Kidney capillary endothelial cell (primary cell): ENCODE measurements around the gene NUDT7.

Source experiments
- DNase-seq: peaks from one replicate; pipeline ENCODE4 v3.0.0-alpha.2; 2018; ENCODE audit warnings: low spot score

NUDT7 gene

DNA sequence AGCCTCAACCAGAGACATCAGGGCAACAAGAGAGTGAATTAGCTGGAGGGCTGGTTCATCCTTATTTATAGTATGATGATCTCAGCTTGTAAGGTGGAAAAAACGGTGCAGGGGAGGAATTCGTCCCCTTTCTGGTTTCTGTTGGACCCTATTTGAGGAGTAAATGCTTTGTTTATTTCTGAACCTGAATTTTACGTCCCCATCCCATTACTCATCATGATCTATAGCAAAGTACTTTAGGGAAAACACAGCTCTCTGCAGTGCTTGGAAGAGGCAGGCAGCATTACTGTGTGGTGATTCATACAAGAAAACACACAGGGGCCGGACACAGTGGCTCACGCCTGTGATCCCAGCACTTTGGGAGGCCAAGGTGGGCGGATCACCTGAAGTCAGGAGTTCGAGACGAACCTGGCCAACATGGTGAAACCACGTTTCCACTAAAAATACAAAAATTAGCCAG is 58.1 kb downstream of the NUDT7 start:
- DNase-seq = peak; percentile 75

DNA sequence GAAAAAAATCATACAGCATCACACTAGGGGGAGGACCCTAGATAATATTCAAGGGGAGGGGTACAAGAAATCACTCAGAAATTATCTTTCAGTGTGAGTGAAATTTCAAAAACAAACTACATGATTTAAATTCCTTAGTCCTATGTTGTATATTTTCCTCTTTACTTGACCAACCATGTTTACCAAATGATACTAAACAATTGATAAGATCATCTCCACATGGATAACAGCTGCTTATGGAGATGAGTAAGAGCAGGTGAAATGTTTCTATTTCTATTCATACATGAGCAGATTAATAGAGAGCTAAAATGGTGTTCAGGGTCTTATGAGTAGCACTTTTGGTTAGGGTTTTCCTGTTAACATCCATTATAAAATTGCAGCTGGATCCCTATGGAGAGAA is 58.8 kb downstream of the NUDT7 start:
- no peak for DNase-seq

DNA sequence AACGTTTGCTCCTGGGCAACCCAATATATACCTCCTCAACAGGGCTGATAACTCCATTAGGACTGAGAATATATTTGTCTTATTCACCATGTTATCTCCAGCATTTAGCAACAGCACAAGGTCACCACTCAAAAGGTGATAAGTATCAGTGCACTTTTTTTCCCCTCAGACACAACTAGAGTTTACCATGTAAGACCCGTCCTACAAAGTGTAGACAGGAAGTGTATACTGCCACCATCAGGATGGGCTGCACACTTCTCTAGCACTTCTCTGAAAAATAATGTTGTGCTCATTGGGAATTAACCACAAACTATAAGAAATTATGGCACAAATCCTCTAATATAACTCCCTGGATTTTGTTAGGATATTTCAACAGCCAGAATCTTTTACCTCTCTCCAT is 60.4 kb downstream of the NUDT7 start:
- no peak for DNase-seq

DNA sequence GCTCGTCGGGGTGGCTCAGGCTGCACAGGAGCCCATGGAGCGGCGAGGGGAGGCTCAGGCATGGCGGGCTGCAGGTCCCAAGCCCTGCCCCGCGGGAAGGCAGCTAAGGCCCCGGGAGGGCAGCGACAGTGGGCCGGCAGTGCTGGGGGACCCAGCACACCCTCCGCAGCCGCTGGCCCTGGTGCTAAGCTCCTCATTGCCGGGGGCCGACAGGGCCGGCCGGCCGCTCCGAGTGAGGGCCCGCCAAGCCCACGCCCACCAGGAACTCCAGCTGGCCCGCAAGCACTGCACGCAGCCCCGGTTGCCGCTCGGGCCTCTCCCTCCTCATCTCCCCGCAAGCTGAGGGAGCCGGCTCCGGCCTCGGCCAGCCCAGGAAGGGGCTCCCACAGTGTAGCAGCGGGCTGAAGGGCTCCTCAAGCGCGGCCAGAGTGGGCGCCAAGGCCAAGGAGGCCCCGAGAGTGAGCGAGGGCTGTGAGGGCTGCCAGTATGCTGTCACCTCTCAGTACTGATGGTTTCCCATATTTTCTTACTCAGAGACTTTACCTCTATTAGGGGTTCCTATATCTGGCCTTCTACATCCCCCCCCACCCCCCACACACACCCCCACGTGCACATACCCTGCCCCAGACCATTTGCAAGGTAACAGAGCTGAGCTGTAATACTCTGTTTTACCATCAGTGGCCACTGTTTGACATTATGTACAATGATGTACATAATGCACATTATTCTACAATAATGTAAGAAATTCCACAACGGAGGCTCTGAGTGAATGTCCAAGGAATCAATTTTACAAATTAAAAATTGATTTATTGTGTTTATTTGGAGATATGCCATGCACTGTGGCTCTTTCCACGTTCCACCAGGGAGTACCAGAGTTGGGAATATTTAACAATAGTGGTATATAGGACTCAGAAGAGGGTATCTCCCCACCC is 62.4 kb downstream of the NUDT7 start:
- no peak for DNase-seq

DNA sequence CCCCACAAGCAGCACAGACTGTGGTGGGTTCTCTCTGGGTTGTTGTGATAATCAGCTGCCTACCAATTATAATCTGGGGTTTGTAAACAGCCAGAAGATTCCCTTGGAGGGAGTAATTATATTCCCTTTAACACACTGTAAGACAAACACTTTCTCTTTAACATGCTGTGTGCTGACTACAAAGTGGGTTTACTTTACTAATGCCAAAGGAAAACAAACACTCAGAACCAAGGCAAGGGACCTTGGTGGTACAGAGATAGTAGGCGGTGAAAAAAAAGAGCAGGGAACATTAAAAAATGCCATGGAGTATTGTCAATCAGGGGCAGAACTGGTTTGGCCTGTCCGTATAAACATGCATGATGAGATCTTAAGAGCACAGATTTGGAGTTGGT is 63.1 kb downstream of the NUDT7 start:
- no peak for DNase-seq

DNA sequence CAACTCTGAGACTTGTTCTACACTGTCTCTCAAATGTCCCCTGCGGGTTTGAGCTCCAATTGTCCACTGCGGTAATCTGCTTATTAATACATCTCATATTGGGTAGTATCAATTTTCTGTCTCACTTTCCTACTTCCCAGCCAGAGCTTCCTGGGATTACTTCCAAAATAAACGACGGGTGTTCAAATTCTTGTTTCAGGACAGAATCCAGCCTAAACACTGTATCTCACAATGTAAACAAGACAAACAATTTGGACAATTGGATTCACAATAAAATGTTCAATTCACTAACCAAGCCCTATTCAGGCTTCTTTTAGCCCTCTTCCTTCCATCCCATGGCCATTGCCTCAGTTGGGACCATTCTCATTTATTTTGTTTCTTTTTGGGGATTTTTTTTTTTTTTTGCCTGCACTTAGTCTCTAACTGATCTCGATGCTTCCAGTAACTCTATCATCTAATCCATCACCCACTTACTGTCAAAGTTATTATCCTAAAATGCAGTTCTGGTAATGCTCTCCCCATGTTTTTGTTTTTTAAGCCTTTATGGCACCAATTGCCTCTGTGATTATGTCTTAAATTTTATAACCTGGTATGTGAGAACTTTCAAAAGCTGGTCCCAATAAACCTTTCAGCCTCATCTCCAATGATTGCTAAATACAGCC is 64.0 kb downstream of the NUDT7 start:
- no peak for DNase-seq

DNA sequence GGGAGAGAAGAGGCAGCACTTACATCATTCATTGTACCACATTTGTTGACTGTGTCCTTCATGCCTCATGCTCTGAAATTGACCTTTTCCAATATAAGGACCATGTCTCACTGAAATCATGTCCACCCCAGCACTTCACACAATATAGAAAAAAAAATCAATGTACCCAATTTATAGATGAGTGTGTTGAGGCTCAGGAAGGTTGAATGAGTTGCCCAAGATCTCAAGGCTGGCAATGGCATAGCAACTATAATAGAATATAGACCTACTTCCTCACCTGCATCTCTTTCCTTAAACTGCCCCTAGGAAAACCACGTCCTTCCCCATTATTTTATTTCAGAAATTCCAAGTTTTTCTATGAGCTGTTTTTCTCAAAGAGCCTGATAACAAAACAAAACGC is 65.1 kb downstream of the NUDT7 start:
- DNase-seq = no peak

DNA sequence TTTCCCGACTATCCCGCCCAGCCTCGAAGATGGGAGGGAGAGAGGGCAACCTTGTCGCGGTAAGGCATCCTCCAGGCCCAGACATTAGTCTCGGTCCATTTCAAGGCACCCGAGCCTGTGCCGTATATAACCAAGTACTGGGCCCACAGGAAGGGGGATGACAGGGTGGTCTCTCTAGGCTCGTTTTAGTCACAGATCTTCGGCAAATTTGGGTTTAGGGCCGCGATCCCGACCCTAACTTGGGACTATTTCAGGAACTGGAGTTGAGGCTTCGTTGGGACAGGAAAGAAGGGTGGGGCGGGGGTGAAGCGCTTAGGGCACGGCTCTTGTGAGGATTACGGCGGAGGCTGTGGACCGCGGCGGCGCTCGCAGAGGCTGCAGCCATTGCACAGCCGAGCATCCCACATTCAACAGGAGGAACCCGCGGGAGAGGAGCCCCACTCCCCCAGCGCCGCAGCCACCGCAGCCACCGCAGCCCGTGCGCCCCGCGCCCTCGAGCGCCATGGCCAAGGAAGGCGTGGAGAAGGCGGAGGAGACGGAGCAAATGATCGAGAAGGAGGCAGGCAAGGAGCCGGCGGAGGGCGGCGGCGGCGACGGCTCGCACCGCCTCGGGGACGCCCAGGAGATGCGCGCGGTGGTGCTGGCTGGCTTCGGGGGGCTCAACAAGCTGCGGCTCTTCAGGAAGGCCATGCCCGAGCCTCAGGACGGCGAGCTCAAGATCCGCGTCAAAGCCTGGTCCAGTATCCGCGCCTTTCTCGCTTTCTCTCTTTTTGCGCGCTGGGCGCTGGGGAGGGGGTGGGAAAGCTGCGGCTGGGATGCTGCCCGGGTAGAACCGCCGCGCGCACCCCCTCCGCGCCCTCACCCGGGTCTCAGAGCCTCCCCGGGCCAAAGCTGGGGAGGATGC is 66.1 kb downstream of the NUDT7 start, which contains the start of gene VAT1L:
Gene VAT1L (plus strand): TSS at position 384 of the 904 bp plus-strand sequence. CDS start 119 bp downstream, at position 503.
- DNase-seq = peak; percentile 44

DNA sequence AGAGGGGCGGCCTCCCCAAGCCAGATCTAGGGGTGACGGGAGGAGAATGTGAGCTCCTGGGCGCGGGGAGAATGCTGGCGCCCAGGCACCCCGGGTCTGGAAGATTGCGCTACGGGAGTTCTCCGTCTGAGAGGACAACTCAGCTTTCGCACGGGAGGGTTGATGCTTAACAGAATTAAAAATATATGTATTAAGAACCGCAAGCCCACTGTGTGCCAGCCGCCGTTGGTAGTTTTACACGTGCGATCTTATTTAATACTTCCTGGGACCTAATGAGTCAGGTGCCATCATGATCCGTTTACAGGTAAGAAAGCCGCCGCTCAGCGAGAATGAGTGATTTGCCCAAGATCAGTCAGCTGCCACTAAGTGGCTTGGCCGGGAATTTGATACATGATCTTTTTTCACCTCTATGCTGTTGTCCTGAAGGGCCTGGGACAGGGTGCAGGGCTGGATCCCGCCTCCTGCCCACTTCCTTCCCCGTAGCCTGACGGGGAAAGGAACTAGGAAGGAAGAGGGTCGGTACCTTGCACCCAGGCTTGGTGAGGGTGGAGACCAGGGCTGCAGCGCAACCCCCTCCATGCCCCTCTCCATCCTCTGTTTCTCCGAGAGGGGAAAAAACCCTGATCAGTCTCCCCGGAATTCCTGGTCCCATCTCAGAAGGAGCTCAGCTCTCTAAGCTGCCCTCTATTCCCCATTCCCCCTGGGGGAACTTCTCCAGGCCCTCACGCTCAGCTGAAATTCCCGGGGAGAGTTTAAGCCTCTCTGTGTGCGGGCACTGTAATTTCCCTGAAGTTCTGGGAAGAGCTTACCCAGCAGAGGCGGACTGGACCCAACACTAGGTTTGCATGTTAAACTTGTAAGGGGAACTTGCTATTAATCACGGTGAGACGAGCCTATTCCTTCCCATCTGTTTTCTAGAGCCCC is 67.0 kb downstream of the NUDT7 start:
- no peak for DNase-seq

DNA sequence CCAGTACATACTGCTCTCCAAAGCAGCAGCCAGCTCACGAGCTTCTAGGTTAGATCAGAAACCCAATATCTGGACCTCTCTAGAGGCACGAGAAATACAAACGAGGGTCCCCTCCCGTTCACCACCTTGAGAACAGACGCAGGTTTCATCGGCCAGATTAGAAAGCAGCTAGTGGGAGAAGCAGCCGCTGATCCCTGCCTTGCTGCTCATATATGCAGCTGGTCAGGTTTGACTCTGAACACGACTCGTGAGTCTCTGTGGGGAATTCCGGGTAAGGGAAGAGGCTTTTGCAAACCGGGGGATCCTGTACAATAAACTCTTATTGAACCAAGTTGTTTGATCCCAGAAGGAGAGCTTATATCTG is 67.7 kb downstream of the NUDT7 start:
- DNase-seq = no peak

DNA sequence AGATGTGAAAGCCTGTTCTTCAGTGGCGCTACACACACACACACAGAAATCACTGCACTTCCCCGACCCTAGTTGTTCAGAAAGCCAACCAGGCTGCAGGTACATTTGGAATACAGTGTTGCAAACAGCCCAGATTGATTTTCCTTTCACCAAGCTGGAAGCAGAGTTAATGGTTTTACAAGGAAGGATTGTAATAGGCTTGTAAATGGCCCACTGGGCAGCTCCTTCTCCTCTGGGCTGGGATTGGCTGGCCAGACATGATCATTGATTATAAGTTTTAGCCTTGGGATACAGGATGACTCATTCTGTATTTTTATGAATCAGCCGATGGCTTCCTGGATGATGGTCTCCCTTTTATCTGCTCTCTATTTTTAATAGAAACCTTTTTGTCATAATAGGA is 68.6 kb downstream of the NUDT7 start:
- no peak for DNase-seq
